Activated naive CD4-positive, alpha-beta T cell treated with anti-CD3 and anti-CD28 coated beads, Interleukin-2, amount 10 ng/mL, durations not matched to agents 7 days and 5 days (primary cell): ENCODE measurements around the gene NELL1.

Experiments used
- CTCF ChIA-PET: fragments of 350-600 bp; sonication (Branson Sonifier 250); formaldehyde crosslinking; loops from one replicate; lab custom pipeline; 2021; ENCODE audit warnings: antibody characterized with exemption; lab: Charles Lee
- DNase-seq: peaks from one replicate; pipeline ENCODE4 v3.0.0-alpha.2; 2020
- H3K27ac Mint-ChIP-seq: one replicate; pipeline ENCODE4 v1.8.0; 2021; ENCODE audit warnings: mild to moderate bottlenecking, moderate library complexity, mixed read lengths
- H3K27me3 Mint-ChIP-seq: one replicate; pipeline ENCODE4 v1.8.0; 2021; ENCODE audit warnings: mild to moderate bottlenecking, mixed read lengths
- H3K36me3 Mint-ChIP-seq: one replicate; pipeline ENCODE4 v1.8.0; 2021; ENCODE audit warnings: mixed read lengths
- H3K4me1 Mint-ChIP-seq: one replicate; pipeline ENCODE4 v1.8.0; 2021; ENCODE audit warnings: mixed read lengths
- H3K4me3 Mint-ChIP-seq: one replicate; pipeline ENCODE4 v1.8.0; 2021; ENCODE audit warnings: mild to moderate bottlenecking, moderate library complexity, mixed read lengths
- H3K9me3 Mint-ChIP-seq: one replicate; pipeline ENCODE4 v1.8.0; 2021; ENCODE audit warnings: mixed read lengths

NELL1 gene

GRCh38 chr11:20963596-20963995 lies 294.2 kb downstream of the NELL1 start:
- H3K27ac Mint-ChIP-seq, result no peak overlapping the region
- no peaks in the 10 kb centered on the region for H3K36me3 Mint-ChIP-seq
- H3K4me1 Mint-ChIP-seq, result no peaks in the 10 kb centered on the region
- no peak overlapping the region for H3K4me3 Mint-ChIP-seq
- H3K9me3 Mint-ChIP-seq, result peaks cover 7% of the 10 kb centered on the region
- no peaks in the 10 kb centered on the region for H3K27me3 Mint-ChIP-seq
- CTCF ChIA-PET, result no interaction called here
- DNase-seq, result no peak

- Mint-ChIP-seq H3K9me3 (peaks cover 7% of the 10 kb centered on the region), H3K36me3 (no peaks in the 10 kb centered on the region), H3K4me3 (no peak overlapping the region), H3K27ac (no peak overlapping the region), H3K4me1 (no peaks in the 10 kb centered on the region), H3K27me3 (no peaks in the 10 kb centered on the region)
- CTCF ChIA-PET, result no interaction called here
- no peak for DNase-seq
Observed at GRCh38 chr11:20964985-20965384, 295.6 kb downstream of the NELL1 start.

GRCh38 chr11:20966489-20966888 lies 297.1 kb downstream of the NELL1 start:
- DNase-seq, result no peak
- Mint-ChIP-seq H3K27me3 (no peaks in the 10 kb centered on the region), H3K4me1 (no peaks in the 10 kb centered on the region), H3K9me3 (peaks cover 7% of the 10 kb centered on the region), H3K36me3 (no peaks in the 10 kb centered on the region), H3K27ac (no peak overlapping the region), H3K4me3 (no peak overlapping the region)
- CTCF ChIA-PET, result no interaction called here

- CTCF ChIA-PET, result no interaction called here
- Mint-ChIP-seq H3K4me1 (no peaks in the 10 kb centered on the region), H3K27me3 (no peaks in the 10 kb centered on the region), H3K4me3 (no peak overlapping the region), H3K9me3 (peaks cover 8% of the 10 kb centered on the region), H3K36me3 (no peaks in the 10 kb centered on the region), H3K27ac (no peak overlapping the region)
- DNase-seq, result no peak
Observed at GRCh38 chr11:20973940-20974559, 304.7 kb downstream of the NELL1 start.

GRCh38 chr11:20980736-20981135 lies 311.4 kb downstream of the NELL1 start:
- H3K36me3 Mint-ChIP-seq, result no peaks in the 10 kb centered on the region
- peaks cover 5% of the 10 kb centered on the region for H3K9me3 Mint-ChIP-seq
- no peak for DNase-seq
- no peak overlapping the region for H3K27ac Mint-ChIP-seq
- H3K27me3 Mint-ChIP-seq, result no peaks in the 10 kb centered on the region
- H3K4me3 Mint-ChIP-seq, result no peak overlapping the region
- CTCF ChIA-PET, result no interaction called here
- H3K4me1 Mint-ChIP-seq, result no peaks in the 10 kb centered on the region

- Mint-ChIP-seq H3K27ac (no peak overlapping the region), H3K4me3 (no peak overlapping the region), H3K4me1 (no peaks in the 10 kb centered on the region), H3K36me3 (no peaks in the 10 kb centered on the region), H3K27me3 (no peaks in the 10 kb centered on the region), H3K9me3 (peaks cover 13% of the 10 kb centered on the region)
- CTCF ChIA-PET, result no interaction called here
- no peak for DNase-seq
Observed at GRCh38 chr11:20990447-20990846, 321.1 kb downstream of the NELL1 start.

- DNase-seq, result no peak
- CTCF ChIA-PET, result no interaction called here
- Mint-ChIP-seq H3K9me3 (peaks cover 17% of the 10 kb centered on the region), H3K27ac (no peak overlapping the region), H3K27me3 (no peaks in the 10 kb centered on the region), H3K4me3 (no peak overlapping the region), H3K4me1 (no peaks in the 10 kb centered on the region), H3K36me3 (no peaks in the 10 kb centered on the region)
Observed at GRCh38 chr11:20991471-20991870, 322.1 kb downstream of the NELL1 start.

GRCh38 chr11:21007297-21007696 lies 337.9 kb downstream of the NELL1 start:
- no peaks in the 10 kb centered on the region for H3K36me3 Mint-ChIP-seq
- H3K4me1 Mint-ChIP-seq, result no peaks in the 10 kb centered on the region
- CTCF ChIA-PET, result no interaction called here
- H3K27ac Mint-ChIP-seq, result no peak overlapping the region
- no peak for DNase-seq
- no peaks in the 10 kb centered on the region for H3K27me3 Mint-ChIP-seq
- H3K4me3 Mint-ChIP-seq, result no peak overlapping the region
- peaks cover 7% of the 10 kb centered on the region for H3K9me3 Mint-ChIP-seq

- Mint-ChIP-seq H3K27ac (no peak overlapping the region), H3K27me3 (no peaks in the 10 kb centered on the region), H3K4me3 (no peak overlapping the region), H3K4me1 (no peaks in the 10 kb centered on the region), H3K36me3 (no peaks in the 10 kb centered on the region), H3K9me3 (peaks cover 4% of the 10 kb centered on the region)
- DNase-seq, result no peak
- CTCF ChIA-PET, result no interaction called here
Observed at GRCh38 chr11:21018248-21018647, 348.9 kb downstream of the NELL1 start.

GRCh38 chr11:21026685-21027084 lies 357.3 kb downstream of the NELL1 start:
- no peaks in the 10 kb centered on the region for H3K9me3 Mint-ChIP-seq
- no peak for DNase-seq

GRCh38 chr11:21037850-21038249 lies 368.5 kb downstream of the NELL1 start:
- H3K9me3 Mint-ChIP-seq, result peaks cover 11% of the 10 kb centered on the region
- DNase-seq, result no peak
- no peaks in the 10 kb centered on the region for H3K36me3 Mint-ChIP-seq
- H3K27me3 Mint-ChIP-seq, result no peaks in the 10 kb centered on the region
- H3K27ac Mint-ChIP-seq, result no peak overlapping the region
- no peak overlapping the region for H3K4me3 Mint-ChIP-seq
- no peaks in the 10 kb centered on the region for H3K4me1 Mint-ChIP-seq
- CTCF ChIA-PET, result no interaction called here

More at GRCh38 chr11:21026685-21027084, 357.3 kb downstream of the NELL1 start:
- CTCF ChIA-PET, result no interaction called here
- no peaks in the 10 kb centered on the region for H3K4me1 Mint-ChIP-seq
- H3K27me3 Mint-ChIP-seq, result no peaks in the 10 kb centered on the region
- no peak overlapping the region for H3K4me3 Mint-ChIP-seq
- H3K27ac Mint-ChIP-seq, result no peak overlapping the region
- H3K36me3 Mint-ChIP-seq, result no peaks in the 10 kb centered on the region

- CTCF ChIA-PET, result interaction anchor here (0.6 kb wide), 2 partner anchors 391 to 737 kb away, joined by 3 read pairs; no protein-coding TSS in a partner anchor
- Mint-ChIP-seq H3K36me3 (no peaks in the 10 kb centered on the region), H3K4me1 (no peaks in the 10 kb centered on the region), H3K27me3 (no peaks in the 10 kb centered on the region), H3K9me3 (peaks cover 7% of the 10 kb centered on the region), H3K4me3 (no peak overlapping the region), H3K27ac (no peak overlapping the region)
- DNase-seq, result no peak
Observed at GRCh38 chr11:21038801-21039200, 369.4 kb downstream of the NELL1 start.

- peaks cover 2% of the 10 kb centered on the region for H3K9me3 Mint-ChIP-seq
- H3K36me3 Mint-ChIP-seq, result no peaks in the 10 kb centered on the region
- CTCF ChIA-PET, result no interaction called here
- H3K4me3 Mint-ChIP-seq, result no peak overlapping the region
- no peak for DNase-seq
- no peak overlapping the region for H3K27ac Mint-ChIP-seq
- H3K27me3 Mint-ChIP-seq, result no peaks in the 10 kb centered on the region
- no peaks in the 10 kb centered on the region for H3K4me1 Mint-ChIP-seq
Observed at GRCh38 chr11:21040630-21041029, 371.2 kb downstream of the NELL1 start.

GRCh38 chr11:21048626-21049025 lies 379.2 kb downstream of the NELL1 start:
- Mint-ChIP-seq H3K36me3 (no peaks in the 10 kb centered on the region), H3K27me3 (no peaks in the 10 kb centered on the region), H3K4me1 (no peaks in the 10 kb centered on the region), H3K4me3 (no peak overlapping the region), H3K27ac (no peak overlapping the region), H3K9me3 (peaks cover 2% of the 10 kb centered on the region)
- CTCF ChIA-PET, result no interaction called here
- DNase-seq, result no peak

GRCh38 chr11:21053466-21053865 lies 384.1 kb downstream of the NELL1 start:
- no peak overlapping the region for H3K27ac Mint-ChIP-seq
- no peak for DNase-seq
- H3K27me3 Mint-ChIP-seq, result no peaks in the 10 kb centered on the region
- H3K4me1 Mint-ChIP-seq, result no peaks in the 10 kb centered on the region
- no peaks in the 10 kb centered on the region for H3K36me3 Mint-ChIP-seq
- CTCF ChIA-PET, result no interaction called here
- H3K4me3 Mint-ChIP-seq, result no peak overlapping the region
- peaks cover 2% of the 10 kb centered on the region for H3K9me3 Mint-ChIP-seq
